SU-DHL-6 (cell line): Measurements from ENCODE around the gene CNIH2.

Experiments used
- H2AFZ ChIP-seq: fragments of 200-600 bp; sonication (generic); 2 replicates; pipeline ENCODE4 v1.6.1; 2014; ENCODE audit warnings: low read depth, mild to moderate bottlenecking, moderate library complexity, mixed read lengths, antibody characterized with exemption, low read length; ENCODE audit not compliant: severe bottlenecking
- H3F3A ChIP-seq: fragments of 200-600 bp; shearing (Covaris generic); 2 replicates; pipeline ENCODE4 v1.6.0; 2016; ENCODE audit warnings: antibody characterized with exemption, mild to moderate bottlenecking; ENCODE audit not compliant: insufficient read depth
- H3K27ac ChIP-seq: fragments of 200-600 bp; sonication (generic); 2 replicates; pipeline ENCODE4 v1.5.1; 2016; ENCODE audit warnings: low read depth, mild to moderate bottlenecking, low read length, moderate library complexity, mixed read lengths
- H3K27me3 ChIP-seq: fragments of 200-600 bp; sonication (generic), shearing (Covaris generic); 2 replicates; pipeline ENCODE4 v1.6.0; 2014; ENCODE audit warnings: mild to moderate bottlenecking, low read length
- H3K36me3 ChIP-seq: fragments of 200-600 bp; sonication (generic); 2 replicates; pipeline ENCODE4 v1.6.1; 2014; ENCODE audit warnings: mild to moderate bottlenecking, low read length, mixed read lengths
- H3K4me2 ChIP-seq: fragments of 300-600, 200-600 bp; shearing (Covaris generic), sonication (generic); 2 replicates; pipeline ENCODE4 v1.6.0; 2014; ENCODE audit warnings: low read length, low read depth, mild to moderate bottlenecking; ENCODE audit not compliant: poor library complexity, severe bottlenecking
- H3K4me3 ChIP-seq: fragments of 200-600 bp; sonication (generic); 2 replicates; pipeline ENCODE4 v1.5.1; 2014; ENCODE audit warnings: antibody characterized with exemption, low read length, mild to moderate bottlenecking, mixed read lengths; ENCODE audit not compliant: insufficient read depth, poor library complexity, severe bottlenecking
- H3K79me2 ChIP-seq: fragments of 200-600 bp; sonication (generic); 2 replicates; pipeline ENCODE4 v1.6.1; 2014; ENCODE audit warnings: mild to moderate bottlenecking, low read length, moderate library complexity; ENCODE audit not compliant: insufficient read depth
- H3K9ac ChIP-seq: fragments of 200-600 bp; sonication (generic); 2 replicates; pipeline ENCODE4 v1.7.0; 2014; ENCODE audit warnings: mild to moderate bottlenecking, low read length
- H3K9me2 ChIP-seq: fragments of 200-600 bp; sonication (generic); replicated peaks from 2 replicates; pipeline ENCODE4 v1.6.1; 2014; ENCODE audit warnings: low read length; ENCODE audit not compliant: insufficient read depth
- H3K9me3 ChIP-seq: fragments of 200-600 bp; sonication (generic); 2 replicates; pipeline ENCODE4 v1.6.1; 2014; ENCODE audit warnings: low read length, mixed read lengths; ENCODE audit not compliant: insufficient read depth
- H4K20me1 ChIP-seq: fragments of 200-600 bp; sonication (generic); 2 replicates; pipeline ENCODE4 v1.6.1; 2014; ENCODE audit warnings: low read depth, mild to moderate bottlenecking, antibody characterized with exemption, low read length, moderate library complexity, mixed read lengths
- EZH2phosphoT487 ChIP-seq: fragments of 200-600 bp; sonication (generic), shearing (Covaris generic); conservative IDR thresholded peaks from 2 replicates; pipeline ENCODE4 v1.6.1; 2018; ENCODE audit warnings: mild to moderate bottlenecking, antibody characterized with exemption, low read length, moderate library complexity, mixed read lengths
- TF ChIP-seq, protein P1 (sequence below): fragments of 200-600 bp; sonication (generic); IDR thresholded peaks from one replicate; pipeline ENCODE4 v1.5.1; 2017; ENCODE audit warnings: antibody characterized with exemption, mild to moderate bottlenecking, low read length, moderate library complexity; ENCODE audit not compliant: insufficient read depth, poor library complexity, severe bottlenecking

Gene CNIH2

DNA sequence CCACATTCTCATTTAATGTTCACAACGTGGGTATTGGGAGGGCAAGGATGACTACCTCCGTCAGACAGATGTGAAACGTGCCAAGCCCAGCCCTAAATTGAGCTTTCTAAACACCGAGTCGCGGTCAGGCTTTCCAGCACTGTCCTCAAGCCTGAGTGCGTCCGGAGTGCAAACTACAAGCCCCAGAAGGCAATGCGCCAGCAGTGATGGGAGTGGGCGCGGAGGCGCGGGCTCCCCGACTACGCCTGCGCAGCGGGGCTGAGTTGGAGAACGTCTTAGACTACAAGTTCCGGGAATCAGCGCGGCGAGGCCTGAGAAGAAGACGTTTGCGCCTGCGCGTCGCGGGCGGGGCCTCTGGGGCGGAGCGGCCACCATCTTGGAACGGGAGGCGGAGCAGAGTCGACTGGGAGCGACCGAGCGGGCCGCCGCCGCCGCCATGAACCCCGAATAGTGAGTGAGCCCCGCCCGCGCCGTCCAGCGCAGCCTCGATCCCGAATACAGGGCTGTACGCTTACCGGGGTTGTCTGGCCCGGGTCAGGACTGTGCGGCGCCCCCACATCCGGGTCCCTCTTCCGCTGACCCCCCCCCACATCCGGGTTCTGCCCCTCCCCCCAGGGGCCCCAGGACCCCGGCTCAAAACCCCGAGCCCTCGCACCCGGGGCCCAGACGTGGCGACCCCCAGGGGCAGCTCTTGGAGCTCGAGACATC is 9.6 kb upstream of the CNIH2 start, which contains the start of gene RAB1B:
RAB1B (plus strand) TSS at position 396 of the 708 bp plus-strand sequence; CDS start at position 437, 41 bp downstream.
- peak within 1 kb of the TSS; percentile 92 for H3K9ac ChIP-seq
- H2AFZ ChIP-seq: peak within 1 kb of the TSS; percentile 75
- peak within 1 kb of the TSS; percentile 81 for H3K27ac ChIP-seq
- no peaks in the 10 kb centered on the region for H3K9me3 ChIP-seq
- peaks cover 6% of the 10 kb centered on the region for H3F3A ChIP-seq
- H3K27me3 ChIP-seq: no peaks in the 10 kb centered on the region
- TF ChIP-seq, protein P1, sequence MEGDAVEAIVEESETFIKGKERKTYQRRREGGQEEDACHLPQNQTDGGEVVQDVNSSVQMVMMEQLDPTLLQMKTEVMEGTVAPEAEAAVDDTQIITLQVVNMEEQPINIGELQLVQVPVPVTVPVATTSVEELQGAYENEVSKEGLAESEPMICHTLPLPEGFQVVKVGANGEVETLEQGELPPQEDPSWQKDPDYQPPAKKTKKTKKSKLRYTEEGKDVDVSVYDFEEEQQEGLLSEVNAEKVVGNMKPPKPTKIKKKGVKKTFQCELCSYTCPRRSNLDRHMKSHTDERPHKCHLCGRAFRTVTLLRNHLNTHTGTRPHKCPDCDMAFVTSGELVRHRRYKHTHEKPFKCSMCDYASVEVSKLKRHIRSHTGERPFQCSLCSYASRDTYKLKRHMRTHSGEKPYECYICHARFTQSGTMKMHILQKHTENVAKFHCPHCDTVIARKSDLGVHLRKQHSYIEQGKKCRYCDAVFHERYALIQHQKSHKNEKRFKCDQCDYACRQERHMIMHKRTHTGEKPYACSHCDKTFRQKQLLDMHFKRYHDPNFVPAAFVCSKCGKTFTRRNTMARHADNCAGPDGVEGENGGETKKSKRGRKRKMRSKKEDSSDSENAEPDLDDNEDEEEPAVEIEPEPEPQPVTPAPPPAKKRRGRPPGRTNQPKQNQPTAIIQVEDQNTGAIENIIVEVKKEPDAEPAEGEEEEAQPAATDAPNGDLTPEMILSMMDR: no peak
- TF ChIP-seq EZH2phosphoT487: no peak
- H3K79me2 ChIP-seq: peaks cover 24% of the 10 kb centered on the region
- H3K4me2 ChIP-seq: peak within 1 kb of the TSS; percentile 90
- no peaks in the 10 kb centered on the region for H3K9me2 ChIP-seq
- H3K4me3 ChIP-seq: peak within 1 kb of the TSS; percentile 99
- H4K20me1 ChIP-seq: no peaks in the 10 kb centered on the region
- H3K36me3 ChIP-seq: no peaks in the 10 kb centered on the region

DNA sequence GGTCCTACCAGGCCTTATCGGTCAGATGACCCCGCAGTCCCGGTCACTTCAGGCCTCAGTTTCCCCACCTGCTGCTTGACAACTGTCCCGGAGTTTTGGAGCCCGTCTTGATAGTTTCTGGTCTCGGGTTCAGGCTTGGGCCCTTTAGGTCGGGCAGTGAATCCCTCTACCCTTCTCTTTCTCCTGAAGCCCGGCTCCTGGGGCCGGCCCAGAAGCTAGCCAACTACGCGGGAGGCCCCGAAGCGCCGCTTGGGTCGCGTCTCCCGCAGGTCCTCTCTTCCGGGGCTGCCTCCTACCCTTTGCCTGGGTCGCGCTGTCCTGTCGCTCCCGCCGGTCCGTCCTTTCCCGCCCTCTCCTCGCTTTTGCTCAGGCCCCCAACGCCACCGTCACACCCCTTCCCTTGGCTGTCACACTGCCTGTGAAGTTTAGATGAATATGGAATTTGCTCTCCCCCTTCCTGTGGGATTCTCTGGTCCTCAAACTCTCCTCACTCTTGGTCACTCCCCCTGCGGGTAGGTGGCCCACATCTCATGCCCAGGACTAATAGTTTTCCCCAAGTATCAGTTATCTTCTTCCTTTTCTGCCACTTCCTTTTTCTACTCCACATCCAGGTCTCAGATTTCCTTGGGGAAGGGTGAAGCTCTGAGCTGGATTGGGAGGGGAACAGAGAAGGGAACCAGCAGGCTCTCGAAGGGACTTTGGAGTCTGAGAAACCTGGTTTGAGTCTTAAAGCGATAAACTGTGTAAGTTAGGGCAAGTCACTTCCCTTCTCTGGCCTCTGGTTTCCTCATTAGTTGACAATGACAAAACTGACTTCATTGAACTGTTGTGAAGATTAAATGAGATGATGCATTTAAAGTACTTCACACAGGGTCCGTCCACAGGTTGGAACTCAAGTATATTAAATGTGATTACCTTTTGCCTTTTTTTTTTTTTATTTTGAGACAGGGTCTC is 8.7 kb upstream of the CNIH2 start:
- H3K36me3 ChIP-seq: 0 out of 2 replicates have a peak, but pooled peaks cover 4% of the 10 kb centered on the region
- TF ChIP-seq, protein P1: no peak
- TF ChIP-seq EZH2phosphoT487: no peak
- no peaks in the 10 kb centered on the region for H3K9me3 ChIP-seq
- H3K4me3 ChIP-seq: peak overlapping the region; percentile 99
- H4K20me1 ChIP-seq: no peaks in the 10 kb centered on the region
- no peaks in the 10 kb centered on the region for H3K27me3 ChIP-seq
- peaks cover 24% of the 10 kb centered on the region for H3K79me2 ChIP-seq
- peak overlapping the region; percentile 89 for H3K4me2 ChIP-seq
- H3F3A ChIP-seq: peaks cover 6% of the 10 kb centered on the region
- H3K9ac ChIP-seq: peak overlapping the region; percentile 92
- H2AFZ ChIP-seq: no peak overlapping the region
- H3K27ac ChIP-seq: peak overlapping the region; percentile 75
- no peaks in the 10 kb centered on the region for H3K9me2 ChIP-seq

DNA sequence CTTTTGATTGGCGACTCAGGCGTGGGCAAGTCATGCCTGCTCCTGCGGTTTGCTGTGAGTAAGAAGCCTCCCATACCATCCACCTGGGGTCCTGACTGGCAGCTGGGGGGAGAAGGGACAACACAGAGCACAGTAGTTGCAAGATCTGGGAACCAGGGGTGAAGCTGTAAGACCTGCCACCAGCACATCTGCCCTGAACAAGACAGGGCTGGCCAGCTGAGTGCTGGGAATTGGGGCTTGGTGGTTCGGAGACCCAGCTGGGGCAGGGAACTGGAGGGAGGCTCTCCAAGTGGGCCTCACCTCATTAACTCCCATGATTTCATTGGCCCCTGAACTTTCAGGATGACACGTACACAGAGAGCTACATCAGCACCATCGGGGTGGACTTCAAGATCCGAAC is 6.2 kb upstream of the CNIH2 start:
- H4K20me1 ChIP-seq: no peaks in the 10 kb centered on the region; the same call in 1 of the 2 replicates

More for the DNA sequence above, 6.2 kb upstream of the CNIH2 start:
- Histone ChIP-seq H3F3A (peaks cover 6% of the 10 kb centered on the region), H3K27me3 (no peaks in the 10 kb centered on the region), H3K27ac (no peak overlapping the region), H3K79me2 (peaks cover 24% of the 10 kb centered on the region), H3K36me3 (0 out of 2 replicates have a peak, but pooled peaks cover 5% of the 10 kb centered on the region), H3K4me3 (no peak overlapping the region), H3K9me2 (no peaks in the 10 kb centered on the region), H3K9me3 (no peaks in the 10 kb centered on the region), H3K9ac (no peak overlapping the region), H3K4me2 (no peak overlapping the region), H2AFZ (no peak overlapping the region)
- no peak for TF ChIP-seq EZH2phosphoT487
- TF ChIP-seq, protein P1: no peak
